Measurements from ENCODE around the gene ZCCHC14.

Gene ZCCHC14

DNA sequence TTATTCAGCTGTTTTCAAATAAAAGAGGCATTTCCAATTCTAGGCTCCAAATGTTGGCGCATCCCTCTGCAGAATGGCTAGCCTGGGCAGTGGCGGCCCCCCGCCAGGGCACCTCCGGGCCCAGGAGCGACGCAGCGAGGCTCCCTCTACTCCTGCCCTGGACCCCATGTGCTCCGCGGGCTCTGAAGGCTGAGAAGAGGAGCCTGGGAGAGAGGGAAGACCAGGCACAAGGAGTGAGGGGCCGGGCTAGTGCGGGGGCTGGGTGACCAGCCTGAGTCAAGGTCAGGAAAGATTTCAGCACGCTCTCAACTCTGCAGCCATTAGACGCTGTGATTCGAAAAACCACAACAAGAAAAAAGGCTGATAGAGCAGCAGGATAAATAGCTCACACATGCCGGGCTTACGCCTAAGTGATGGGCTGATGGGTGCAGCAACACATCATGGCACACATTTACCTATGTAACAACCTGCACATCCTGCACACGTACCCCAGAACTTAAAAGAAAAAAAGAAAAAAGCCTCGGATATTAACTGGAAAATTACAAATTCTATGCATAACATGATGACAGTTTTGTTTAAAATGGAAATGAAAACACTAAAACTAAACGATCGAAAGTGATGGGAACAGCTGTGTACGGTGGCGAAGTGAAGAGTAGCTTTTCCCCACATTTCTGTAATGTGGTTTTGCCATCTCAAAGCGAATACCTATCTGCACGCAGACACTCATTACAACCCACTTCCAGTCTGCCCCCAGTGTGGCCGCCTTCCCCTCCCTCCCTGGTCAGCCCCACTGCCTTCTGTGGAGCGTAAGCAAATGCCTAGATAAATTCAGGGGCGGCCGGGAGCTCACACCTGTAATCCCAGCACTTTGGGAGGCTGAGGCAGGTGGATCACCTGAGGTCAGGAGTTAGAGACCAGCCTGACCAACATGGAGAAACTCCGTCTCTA is 56.3 kb downstream of the ZCCHC14 start:
- TF ChIP-seq, protein P1, sequence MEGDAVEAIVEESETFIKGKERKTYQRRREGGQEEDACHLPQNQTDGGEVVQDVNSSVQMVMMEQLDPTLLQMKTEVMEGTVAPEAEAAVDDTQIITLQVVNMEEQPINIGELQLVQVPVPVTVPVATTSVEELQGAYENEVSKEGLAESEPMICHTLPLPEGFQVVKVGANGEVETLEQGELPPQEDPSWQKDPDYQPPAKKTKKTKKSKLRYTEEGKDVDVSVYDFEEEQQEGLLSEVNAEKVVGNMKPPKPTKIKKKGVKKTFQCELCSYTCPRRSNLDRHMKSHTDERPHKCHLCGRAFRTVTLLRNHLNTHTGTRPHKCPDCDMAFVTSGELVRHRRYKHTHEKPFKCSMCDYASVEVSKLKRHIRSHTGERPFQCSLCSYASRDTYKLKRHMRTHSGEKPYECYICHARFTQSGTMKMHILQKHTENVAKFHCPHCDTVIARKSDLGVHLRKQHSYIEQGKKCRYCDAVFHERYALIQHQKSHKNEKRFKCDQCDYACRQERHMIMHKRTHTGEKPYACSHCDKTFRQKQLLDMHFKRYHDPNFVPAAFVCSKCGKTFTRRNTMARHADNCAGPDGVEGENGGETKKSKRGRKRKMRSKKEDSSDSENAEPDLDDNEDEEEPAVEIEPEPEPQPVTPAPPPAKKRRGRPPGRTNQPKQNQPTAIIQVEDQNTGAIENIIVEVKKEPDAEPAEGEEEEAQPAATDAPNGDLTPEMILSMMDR (conservative IDR thresholded peaks at IDR 0.05; ENCODE audit: low read depth, low read length), result no peak
- no peak overlapping the region for H3K4me3 ChIP-seq (ENCODE audit: low read length)
- no peak for DNase-seq (ENCODE audit: low read depth)

DNA sequence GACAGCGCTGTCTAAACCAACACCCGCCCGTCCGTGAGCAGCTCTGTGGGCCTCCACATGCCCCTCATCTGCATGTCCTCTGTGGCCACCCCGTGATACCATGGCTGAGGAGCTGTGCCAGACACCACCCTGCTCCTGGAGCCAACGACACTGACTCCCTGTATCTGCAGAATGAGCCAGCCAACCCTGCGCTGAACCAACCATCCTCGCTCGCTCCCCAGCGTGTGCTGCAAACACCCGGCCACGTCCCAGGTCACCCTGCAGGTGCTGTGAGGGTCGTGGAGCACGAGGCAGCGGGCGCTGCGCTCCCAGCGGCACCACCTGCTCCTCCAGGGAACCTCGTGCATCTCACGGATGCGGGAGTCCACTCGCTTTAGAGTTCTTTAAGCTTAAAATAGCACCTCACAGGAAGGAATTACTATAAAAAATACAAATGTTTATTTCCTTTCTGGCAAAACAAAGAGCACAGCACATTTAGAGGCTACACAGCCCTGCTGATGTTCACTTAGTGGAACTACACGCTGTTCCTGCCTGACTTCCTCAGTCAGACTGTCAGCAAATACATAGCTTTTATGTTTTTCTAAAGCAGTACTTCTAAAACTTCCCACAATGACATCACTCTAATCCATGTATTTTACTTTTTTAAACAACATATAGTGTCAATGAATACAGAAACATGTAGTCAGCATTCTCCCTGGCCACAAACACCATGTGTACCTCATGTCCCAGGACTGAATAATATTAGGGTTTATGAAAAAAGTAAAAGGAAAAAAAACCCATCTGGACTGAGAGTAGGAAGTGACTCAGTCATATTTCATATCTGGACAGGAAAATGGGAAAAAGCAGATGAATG is 57.2 kb downstream of the ZCCHC14 start:
- DNase-seq (ENCODE audit: low read depth), result no peak
- TF ChIP-seq, protein P1 (conservative IDR thresholded peaks at IDR 0.05; ENCODE audit: low read depth, low read length), result no peak
- H3K4me3 ChIP-seq (ENCODE audit: low read length), result no peak overlapping the region

DNA sequence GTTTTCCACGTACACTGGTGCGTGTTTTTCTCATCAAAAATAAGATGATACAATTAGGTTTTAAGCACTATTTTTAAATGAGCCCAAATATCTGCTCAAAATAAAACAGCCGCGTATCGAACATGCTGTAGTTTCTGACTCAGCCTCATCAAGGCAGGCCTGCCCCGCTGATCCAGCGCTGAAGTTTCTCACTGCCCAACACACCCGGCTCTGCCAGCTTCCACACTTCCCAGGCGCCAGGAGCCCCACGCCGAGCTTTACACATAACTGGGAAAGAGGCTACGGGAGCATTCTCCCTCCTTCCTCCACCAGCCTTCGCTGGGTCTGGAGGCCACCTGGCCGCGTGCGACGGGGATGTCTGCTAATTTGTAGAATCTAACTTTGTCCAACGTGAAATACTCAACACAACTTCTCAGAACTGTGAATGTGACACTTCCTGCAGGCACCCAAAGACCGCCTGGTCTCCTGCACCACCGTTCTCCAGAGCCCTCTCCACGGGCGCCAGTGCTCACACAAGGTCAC is 58.6 kb downstream of the ZCCHC14 start:
- H3K4me3 ChIP-seq (ENCODE audit: low read length), result no peak overlapping the region
- TF ChIP-seq, protein P1 (conservative IDR thresholded peaks at IDR 0.05; ENCODE audit: low read depth, low read length), result no peak

DNA sequence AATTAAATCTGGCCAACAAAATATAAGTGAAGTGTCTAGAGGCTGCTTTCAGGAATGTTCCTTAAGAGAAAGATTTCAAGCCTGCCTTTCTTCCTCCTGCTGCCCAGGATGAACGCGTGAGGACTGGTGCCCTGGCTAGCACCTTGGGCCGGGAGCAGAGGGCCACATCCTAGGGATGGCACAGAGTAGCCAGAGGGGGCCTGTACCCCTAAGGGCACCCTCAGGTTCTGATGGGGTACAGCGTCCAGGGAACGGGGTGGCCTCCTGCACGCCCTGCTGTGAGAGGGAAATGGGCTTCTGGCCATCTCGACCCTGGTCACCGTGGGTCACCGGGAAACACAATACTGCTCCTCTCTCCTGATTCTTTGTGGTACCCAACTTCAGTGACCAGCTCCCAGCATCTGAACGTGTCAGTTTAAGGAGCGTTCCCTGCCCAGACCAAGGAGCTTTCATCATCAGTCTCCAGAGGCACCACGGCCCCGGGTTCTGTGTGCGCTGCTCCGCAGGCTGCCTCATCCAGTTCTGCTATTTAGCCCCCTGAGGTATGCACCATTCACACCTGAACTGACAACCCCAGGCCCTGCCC is 60.4 kb downstream of the ZCCHC14 start:
- DNase-seq (ENCODE audit: low read depth), result no peak
- TF ChIP-seq, protein P1 (conservative IDR thresholded peaks at IDR 0.05; ENCODE audit: low read depth, low read length), result no peak
- no peak overlapping the region for H3K4me3 ChIP-seq (ENCODE audit: low read length)

More for the DNA sequence above, 58.6 kb downstream of the ZCCHC14 start:
- no peak for DNase-seq (ENCODE audit: low read depth)

DNA sequence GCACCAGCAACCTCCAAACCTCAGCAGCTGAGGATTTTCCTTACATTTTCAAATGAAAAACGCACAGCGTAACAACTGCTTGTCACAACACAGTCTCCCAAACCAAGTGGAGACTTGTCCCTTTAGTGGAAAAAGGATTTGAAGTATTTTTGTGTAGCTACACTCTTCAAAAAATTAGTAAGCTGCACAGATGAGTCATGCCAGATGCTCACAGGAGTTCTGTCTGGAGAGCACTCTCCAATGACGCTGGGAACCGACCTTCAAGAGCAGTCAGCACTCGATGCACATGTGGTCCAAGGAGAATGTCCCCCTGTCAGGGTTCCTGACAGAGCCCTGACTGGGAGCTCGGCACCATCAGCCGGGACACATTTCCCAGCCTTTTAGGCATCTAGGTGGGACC is 60.9 kb downstream of the ZCCHC14 start:
- TF ChIP-seq, protein P1 (conservative IDR thresholded peaks at IDR 0.05; ENCODE audit: low read depth, low read length), result no peak

DNA sequence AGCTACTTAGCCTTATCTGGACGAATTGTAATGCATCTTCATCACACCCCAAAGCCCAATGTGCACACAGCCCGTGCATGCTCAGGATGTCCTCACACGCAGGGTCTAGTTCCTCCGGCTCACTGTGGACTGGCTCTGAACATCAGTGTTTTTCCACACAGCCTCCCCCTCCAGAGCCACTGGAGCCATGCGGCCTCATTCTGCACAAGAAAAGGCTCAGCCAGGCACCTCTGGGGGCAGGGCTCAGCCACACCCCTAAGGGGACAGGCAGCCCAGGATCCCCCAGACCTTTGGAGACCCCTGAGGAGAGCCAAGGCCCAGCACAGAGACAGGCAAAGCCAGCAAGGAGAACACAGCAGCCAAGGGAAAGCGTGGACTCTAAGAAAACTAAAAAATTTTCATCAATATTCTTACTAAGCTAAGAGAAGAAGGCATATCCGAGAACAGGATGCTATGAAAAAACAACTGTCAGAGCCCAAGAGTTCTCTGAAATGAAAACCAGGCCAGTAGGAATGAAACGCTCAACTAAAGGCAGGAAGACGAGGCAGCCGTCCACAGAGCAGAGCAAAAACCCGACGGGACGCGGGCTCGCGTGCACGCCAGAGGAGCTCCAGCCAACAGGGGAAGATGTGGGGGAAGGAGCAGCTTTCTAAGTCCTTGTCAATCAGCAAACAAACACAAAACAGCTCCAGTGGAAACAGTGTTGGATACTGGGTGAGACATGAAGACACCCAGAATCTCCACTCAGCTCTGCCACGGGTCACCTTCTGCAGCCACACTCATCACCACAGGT is 66.2 kb downstream of the ZCCHC14 start:
- DNase-seq (ENCODE audit: low read depth), result no peak
- no peak overlapping the region for H3K4me3 ChIP-seq (ENCODE audit: low read length)
- TF ChIP-seq, protein P1 (conservative IDR thresholded peaks at IDR 0.05; ENCODE audit: low read depth, low read length), result no peak

More for the DNA sequence above, 60.9 kb downstream of the ZCCHC14 start:
- no peak for DNase-seq (ENCODE audit: low read depth)
- no peak overlapping the region for H3K4me3 ChIP-seq (ENCODE audit: low read length)

All from retinal pigment epithelial cell (primary cell).